Measurements from ENCODE around the gene TBXA2R. TPM values are rescaled to one million over a fixed set of nuclear protein-coding genes. Genes with fewer than 3 reads are reported as not detected.
"Not testable (repeated sequence)": the region's sequence is repeated elsewhere in the genome, so short reads cannot be mapped to it uniquely, and the experiment has no call there.

TBXA2R gene
- total RNA-seq, 1 donor from 2014 or later, result 4.5 TPM

DNA sequence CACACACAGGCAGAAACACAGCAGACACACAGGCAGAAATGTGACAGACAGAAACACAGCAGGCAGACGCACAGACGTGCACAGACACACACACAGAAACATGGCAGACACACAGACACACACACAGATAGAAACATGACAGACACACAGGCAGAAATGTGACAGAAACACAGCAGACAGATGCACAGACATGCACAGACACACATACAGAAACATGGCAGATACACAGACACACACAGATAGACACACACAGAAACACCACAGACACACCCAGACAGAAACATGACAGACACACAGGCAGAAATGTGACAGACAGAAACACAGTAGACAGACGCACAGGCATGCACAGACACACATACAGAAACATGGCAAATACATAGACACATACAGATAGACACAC lies 1.3 kb downstream of the TBXA2R start:
- no peak for DNase-seq (ENCODE audit: low spot score)

DNA sequence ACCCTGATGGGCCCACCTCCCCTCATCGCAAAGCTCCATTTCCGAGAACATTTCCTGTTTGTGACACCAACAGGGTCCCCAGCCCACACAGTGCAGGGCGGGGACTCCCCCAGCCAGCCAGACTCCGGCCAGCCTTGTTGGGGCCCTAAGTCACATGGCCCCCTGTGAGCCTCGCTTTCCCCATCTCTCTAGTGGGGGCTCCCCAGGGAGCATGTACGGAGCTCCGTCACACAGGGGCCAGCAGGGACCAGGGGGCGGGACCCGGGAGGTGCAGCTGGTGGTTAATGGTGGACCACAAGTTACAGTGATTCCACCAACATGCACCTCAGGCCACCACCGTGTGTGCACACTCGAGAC lies 1.7 kb downstream of the TBXA2R start:
- no peak for DNase-seq (ENCODE audit: low spot score)

GRCh38 chr19:3604227-3604986 lies 2.3 kb downstream of the TBXA2R start:
- DNase-seq (ENCODE audit: low spot score), result no peak

GRCh38 chr19:3603121-3603811 lies 3.4 kb downstream of the TBXA2R start:
- no peak for DNase-seq (ENCODE audit: low spot score)

- no peak for DNase-seq (ENCODE audit: low spot score)
Measured at GRCh38 chr19:3601021-3601420, 5.7 kb downstream of the TBXA2R start.

DNA sequence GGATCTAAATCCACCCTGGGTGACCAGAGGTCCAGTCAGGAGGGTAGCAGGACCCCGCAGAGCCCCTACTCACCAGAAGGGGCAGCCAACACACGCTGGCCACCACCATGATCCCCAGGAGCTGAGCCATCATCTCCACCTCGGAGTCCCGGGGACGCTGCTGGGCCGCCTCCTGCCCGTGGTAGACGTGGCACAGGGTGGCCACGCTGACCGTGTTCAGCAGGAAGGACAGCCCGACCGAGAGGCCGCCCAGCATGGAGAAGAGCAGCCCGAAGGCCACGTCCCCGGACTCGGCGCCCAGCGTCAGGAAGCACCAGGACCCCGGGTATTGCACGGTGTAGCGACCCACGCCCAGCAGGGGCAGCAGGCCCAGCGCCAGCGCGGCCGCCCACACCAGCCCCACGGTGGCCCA lies 6.9 kb downstream of the TBXA2R start:
- DNase-seq (ENCODE audit: low spot score), result no peak

DNA sequence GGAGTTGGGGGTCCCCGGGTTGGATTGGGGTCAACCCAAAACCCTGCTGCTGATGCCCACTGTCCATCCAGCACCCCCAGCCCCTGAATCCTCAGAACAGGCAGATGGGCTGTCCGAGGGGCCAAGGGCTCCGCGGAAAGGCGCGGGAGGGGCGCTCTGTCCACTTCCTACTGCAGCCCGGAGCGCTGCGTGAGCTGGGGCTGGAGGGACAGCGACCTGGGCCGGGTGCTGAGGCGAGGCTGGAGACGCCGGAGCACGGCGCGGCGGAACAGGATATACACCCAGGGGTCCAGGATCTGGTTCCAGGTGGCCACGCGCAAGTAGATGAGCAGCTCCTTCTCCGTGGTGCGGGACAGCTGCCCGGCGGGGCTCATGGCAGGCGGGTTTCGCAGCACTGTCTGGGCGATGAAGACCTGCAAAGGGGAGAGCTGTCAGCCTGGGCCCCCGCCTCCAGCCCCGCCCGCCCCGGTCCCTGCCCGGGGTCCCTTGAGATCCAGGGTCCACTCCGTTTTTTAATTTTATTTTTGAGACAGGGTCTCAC lies 11.1 kb downstream of the TBXA2R start:
- no peak for DNase-seq (ENCODE audit: low spot score)

DNA sequence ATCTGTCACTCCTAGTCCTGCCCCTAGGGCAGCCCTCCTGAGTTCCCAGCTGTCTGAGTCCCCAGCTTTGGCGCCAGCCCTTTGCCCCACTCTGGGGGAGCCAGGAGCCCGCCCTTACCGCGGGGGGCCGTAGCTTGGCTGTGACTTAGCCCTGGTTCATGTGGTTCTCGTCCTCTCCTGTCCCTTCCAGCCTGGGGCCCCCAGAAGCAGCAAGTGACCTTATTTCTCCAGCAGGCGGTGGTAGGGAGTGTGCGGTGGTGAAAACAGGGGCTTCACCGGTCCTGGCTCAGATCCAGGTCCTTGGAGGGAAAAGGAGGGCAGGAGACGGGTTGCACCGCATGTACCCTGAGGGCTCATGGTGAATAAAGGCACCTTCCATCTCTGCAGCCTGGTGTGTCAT lies 13.5 kb downstream of the TBXA2R start:
- DNase-seq (ENCODE audit: low spot score), result no peak

GRCh38 chr19:3591876-3592613 lies 14.6 kb downstream of the TBXA2R start:
- DNase-seq (ENCODE audit: low spot score), result no peak

DNA sequence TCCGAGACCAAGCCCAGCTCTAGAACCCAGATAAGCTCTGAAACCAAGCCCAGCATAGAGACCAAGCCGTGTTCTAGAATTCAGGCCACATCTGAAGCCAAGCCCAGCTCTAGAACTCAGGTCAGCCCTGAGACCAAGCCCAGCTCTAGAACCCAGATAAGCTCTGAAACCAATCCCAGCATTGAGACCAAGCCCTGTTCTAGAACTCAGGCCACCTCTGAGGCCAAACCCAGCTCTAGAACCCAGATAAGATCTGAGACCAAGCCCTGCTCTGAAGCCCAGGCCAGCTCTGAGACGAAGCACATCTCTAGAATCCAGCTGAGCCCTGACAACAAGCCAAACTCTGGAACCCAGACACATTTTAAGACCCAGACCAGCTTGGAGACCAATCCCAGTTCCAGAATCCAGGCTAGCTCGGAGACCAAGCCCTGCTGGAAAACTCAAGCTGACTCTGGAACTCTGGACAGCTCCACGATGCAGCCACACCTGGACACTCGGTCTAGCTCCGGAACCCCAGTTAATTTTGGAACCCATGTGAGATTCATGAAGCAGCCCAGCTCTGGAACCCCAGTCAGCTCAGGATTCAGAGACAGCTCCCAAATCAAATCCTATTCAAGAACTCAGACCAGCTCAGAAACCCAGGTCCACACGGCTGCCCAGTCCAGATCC lies 15.6 kb downstream of the TBXA2R start:
- no peak for DNase-seq (ENCODE audit: low spot score)

GRCh38 chr19:3589949-3590348 lies 16.7 kb downstream of the TBXA2R start:
- DNase-seq (ENCODE audit: low spot score), result no peak

DNA sequence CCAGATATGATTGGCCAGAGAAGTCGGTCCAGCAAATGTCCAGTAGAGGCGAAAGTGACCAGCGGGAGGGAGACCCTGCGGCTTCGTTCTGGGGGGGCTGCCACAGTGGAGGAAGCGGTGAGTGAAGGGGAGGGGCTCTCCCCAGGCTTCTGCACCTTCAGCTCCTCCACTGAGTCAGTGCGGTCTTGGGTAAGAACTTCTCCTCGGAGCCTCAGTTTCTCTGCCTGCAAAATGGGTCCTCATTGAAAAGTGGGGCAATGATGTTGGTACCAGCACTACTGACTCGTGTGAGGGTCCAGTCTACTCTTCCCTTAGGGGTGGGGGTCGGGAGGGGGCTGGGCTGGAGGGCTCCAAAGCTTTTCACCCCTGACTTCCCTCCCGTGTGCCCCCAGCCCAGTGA lies 17.2 kb downstream of the TBXA2R start:
- DNase-seq (ENCODE audit: low spot score), result no peak

DNA sequence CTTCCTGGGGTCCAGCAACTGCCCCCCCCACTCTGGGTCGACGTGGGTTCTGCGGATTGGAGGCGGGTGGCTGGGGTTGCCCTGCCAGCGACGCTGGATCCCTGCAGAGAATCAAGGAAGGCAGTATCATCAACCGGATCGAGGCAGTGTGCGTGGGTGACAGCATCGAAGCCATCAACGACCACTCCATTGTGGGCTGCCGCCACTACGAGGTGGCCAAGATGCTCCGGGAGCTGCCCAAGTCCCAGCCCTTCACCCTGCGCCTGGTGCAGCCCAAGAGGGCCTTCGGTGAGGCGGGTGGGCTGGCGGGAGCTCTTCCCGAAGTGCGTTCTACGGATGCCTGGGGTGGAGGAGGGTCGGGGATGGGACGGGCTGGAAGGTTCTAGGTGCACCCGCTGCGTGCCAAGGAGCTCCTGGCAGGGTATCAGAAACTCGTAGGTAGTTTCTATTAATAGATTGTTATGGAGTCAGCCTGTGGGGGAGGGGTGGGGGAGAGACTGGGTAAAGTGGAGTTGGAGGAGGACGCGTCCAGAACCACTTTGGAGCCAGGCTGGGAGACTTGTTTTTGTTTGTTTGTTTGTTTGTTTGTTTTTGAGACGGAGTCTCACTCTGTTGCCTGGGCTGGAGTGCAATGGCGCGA lies 19.8 kb downstream of the TBXA2R start:
- DNase-seq (ENCODE audit: low spot score), result no peak

GRCh38 chr19:3586127-3586626 lies 20.5 kb downstream of the TBXA2R start:
- DNase-seq (ENCODE audit: low spot score), result no peak

GRCh38 chr19:3585301-3586126 lies 21.2 kb downstream of the TBXA2R start, which contains the start of gene GIPC3:
TSS of gene GIPC3 (plus strand) at chr19:3585478. CDS start at chr19:3585598, 120 bp downstream.
- DNase-seq (ENCODE audit: low spot score), result no peak

GRCh38 chr19:3584036-3584802 lies 22.5 kb downstream of the TBXA2R start:
- DNase-seq (ENCODE audit: low spot score), result not testable (repeated sequence)

DNA sequence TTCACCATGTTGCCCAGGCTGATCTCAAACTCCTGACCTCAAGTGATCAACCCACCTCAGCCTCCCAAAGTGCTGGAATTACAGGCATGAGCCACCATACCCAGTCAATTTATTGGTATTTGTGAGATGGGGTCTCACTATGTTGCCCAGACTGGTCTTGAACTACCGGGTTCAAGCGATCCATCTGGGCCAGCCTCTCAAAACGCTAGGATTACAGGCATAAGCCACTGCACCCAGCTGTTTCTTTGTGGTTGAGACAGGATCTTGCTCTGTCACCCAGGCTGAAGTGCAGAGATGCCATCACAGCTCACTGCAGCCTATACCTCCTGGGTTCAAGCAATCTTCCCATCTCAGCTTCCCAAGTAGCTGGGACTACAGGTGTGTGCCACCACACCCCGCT lies 24.9 kb downstream of the TBXA2R start:
- not testable (repeated sequence) for DNase-seq (ENCODE audit: low spot score)

GRCh38 chr19:3580156-3580934 lies 26.3 kb downstream of the TBXA2R start:
- DNase-seq (ENCODE audit: low spot score), result no peak

- DNase-seq (ENCODE audit: low spot score), result no peak
Measured at GRCh38 chr19:3578390-3578789, 28.3 kb downstream of the TBXA2R start.

All from ureter (tissue), 1 donor.